ENCODE measurements around the gene SLC35F5.

The SLC35F5 gene

DNA sequence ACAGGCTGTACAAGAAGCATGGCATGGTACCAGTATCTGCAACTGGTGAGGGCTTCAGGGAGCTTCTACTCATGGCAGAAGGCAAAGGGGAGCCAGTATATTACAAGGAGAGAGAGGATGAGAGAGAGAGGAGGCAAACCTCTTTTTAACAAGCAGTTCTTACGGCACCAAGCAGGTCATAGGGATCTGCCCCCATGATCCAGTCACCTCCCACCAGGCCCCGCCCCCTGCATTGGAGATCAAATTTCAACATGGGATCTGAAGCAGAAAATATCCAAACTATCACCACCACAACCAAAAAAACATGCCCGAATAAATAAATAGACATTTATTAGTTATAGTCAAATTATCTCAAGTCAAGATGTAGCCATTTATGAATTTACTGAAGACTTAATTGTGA lies 14.5 kb upstream of the SLC35F5 start:
- peak in 1 of 2 experiments; percentile 10 for DNase-seq (ENCODE audit: low read depth in 1 of 2, low spot score in 1 of 2)
- no peak for TF ChIP-seq JUND (IDR thresholded peaks at IDR 0.05; ENCODE audit: low read depth)
- in situ Hi-C loops (cut with HindIII; ENCODE audit: low pct_unique_long_range_greater_than_20kb, low sequenced_read_pairs) = no loop called here

DNA sequence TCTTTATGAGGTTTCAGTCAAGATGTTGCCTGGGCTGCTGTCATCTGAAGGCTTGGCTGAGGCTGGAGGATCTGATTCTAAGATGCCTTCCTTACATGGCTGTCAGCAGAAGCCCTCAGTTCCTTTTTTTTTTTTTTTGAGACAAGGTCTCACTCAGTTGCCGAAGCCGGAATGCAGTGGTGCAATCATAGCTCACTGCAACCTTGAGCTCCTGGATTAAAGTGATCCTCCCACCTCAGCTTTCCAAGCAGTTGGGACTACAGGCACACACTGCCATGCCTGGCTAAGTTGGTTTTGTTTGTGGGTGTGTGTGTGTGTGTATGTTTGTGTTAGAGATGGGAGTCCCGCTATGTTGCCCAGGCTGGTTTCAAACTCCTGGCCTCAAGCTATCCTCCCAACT lies 13.1 kb upstream of the SLC35F5 start:
- DNase-seq (ENCODE audit: low read depth in 1 of 2, low spot score in 1 of 2) = no peak
- no peak for TF ChIP-seq JUND (IDR thresholded peaks at IDR 0.05; ENCODE audit: low read depth)
- in situ Hi-C loops (cut with HindIII; ENCODE audit: low pct_unique_long_range_greater_than_20kb, low sequenced_read_pairs) = no loop called here

DNA sequence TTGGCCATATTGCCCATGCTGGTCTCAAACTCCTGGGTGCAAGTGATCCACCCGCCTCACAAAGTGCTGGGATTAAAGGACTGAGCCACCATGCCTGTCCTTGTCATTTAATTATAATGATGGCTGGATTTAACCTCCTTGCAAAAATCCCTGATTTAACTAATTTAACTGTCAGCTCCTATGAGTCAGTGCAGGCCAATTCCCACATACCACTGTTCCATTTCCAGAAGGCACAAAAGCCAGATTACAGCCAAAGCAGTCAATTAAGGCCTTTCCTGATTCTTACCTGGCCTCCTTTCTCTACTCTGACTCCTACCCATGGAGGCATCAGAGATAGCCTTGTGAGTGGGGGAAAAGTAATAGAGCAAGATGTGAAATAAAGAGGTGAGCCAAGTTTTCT lies 12.3 kb upstream of the SLC35F5 start:
- TF ChIP-seq JUND (IDR thresholded peaks at IDR 0.05; ENCODE audit: low read depth) = no peak
- in situ Hi-C loops (cut with HindIII; ENCODE audit: low pct_unique_long_range_greater_than_20kb, low sequenced_read_pairs) = no loop called here
- DNase-seq (ENCODE audit: low read depth in 1 of 2, low spot score in 1 of 2) = no peak

DNA sequence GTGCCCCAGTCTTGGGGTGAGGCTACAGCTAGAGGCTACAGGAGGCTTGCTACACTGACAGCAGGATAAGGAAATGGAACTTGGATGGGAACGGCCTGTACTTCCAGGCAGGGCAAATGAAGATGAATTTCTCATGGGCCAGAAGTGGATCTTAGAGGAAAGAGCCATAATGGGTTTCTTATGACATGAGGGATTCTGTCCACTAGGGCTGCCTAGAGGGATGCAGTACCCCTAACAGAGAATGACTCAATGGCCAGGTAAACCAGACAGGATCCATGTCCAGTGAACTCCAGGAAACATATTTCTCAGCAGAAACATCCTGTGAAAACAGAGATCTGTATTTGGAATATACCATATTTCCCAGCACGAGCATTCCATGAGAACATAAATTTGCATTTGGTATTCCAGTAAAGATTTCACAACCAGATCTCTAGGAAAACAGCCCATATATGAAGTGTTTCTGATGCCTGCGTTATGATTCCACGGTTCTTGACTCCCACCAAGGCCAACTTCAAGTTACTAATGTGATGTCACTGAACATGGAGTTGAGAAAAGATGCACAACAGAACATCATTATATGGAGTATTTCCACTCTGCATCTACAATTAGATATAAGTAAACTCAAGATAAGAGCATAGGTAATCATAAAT lies 11.5 kb upstream of the SLC35F5 start:
- no peak for TF ChIP-seq JUND (IDR thresholded peaks at IDR 0.05; ENCODE audit: low read depth)
- DNase-seq (ENCODE audit: low read depth in 1 of 2, low spot score in 1 of 2) = no peak
- in situ Hi-C loops (cut with HindIII; ENCODE audit: low pct_unique_long_range_greater_than_20kb, low sequenced_read_pairs) = no loop called here

DNA sequence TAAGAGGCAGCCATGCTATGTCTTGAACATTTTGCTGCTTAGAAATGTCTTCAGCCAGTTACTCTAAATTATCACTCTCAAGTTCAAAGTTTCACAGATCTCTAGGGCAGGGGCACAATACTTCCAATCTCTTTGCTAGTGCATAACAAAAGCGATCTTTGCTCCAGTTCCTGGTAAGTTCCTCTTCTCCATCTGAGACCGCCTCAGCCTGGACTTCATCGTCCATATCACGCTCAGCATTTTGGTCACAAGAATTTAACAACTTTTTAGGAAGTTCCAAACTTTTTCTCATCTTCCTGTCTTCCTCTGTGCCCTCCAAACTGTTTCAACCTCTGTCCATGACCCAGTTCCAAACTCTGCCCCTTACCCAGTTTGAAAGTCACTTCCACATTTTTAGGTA lies 8.8 kb upstream of the SLC35F5 start:
- in situ Hi-C loops (cut with HindIII; ENCODE audit: low pct_unique_long_range_greater_than_20kb, low sequenced_read_pairs) = no loop called here
- DNase-seq (ENCODE audit: low read depth in 1 of 2, low spot score in 1 of 2) = no peak
- TF ChIP-seq JUND (IDR thresholded peaks at IDR 0.05; ENCODE audit: low read depth) = no peak

DNA sequence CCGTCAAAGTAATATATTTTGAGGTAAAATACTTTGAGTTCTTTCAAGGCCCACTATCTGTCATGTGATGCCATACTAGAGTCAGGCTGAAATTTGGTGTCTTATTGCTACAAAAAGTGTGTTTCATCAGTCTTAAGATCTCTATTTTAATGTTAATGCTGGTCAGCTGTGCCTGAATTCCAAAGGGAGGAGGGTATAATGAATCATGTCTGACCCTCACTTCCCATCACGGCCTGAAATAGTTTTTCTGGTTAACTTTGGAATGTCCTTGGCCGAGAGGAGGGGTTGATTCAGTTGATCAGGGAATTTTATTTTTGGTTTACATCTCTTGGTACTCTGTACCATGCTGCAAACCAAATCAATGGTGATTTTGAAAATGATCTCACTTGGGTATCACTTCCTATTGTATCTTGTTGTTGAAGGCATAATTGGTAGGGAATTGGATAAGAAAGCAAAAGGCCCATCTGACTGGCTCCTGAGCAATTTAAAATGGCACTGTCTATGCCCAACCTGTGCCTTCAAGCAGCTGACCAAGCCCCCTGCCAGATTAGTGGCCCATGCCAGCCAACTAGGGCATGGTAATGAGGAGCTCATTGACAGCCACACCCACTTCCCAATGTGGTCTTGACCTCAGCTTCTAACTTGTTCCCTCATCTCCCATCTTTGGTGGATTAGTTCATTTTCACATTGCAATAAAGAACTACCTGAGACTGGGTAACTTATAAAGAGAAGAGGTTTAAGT lies 6.1 kb upstream of the SLC35F5 start:
- in situ Hi-C loops (cut with HindIII; ENCODE audit: low pct_unique_long_range_greater_than_20kb, low sequenced_read_pairs) = no loop called here
- no peak for TF ChIP-seq JUND (IDR thresholded peaks at IDR 0.05; ENCODE audit: low read depth)
- no peak for DNase-seq (ENCODE audit: low read depth in 1 of 2, low spot score in 1 of 2)

DNA sequence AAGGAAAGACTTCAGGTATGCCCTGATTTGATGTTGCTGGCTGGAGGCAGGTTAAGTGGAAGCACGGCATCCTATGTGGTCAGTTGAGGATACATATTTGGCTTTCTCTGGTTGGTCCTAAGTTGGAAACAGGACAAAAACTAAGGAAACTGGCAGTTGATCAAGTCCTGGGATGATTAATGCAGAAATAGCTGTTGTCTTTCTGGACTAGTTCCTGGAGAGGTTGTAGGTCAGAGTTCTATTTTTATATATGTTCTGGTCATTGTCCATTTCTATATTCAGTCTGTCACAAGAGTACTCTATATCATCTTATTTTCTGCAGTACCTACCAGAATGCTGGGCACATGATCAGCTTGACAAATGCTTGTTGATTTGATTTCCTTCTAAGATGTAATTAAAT lies 4.0 kb upstream of the SLC35F5 start:
- in situ Hi-C loops (cut with HindIII; ENCODE audit: low pct_unique_long_range_greater_than_20kb, low sequenced_read_pairs) = no loop called here
- no peak for TF ChIP-seq JUND (IDR thresholded peaks at IDR 0.05; ENCODE audit: low read depth)
- no peak for DNase-seq (ENCODE audit: low read depth in 1 of 2, low spot score in 1 of 2)

DNA sequence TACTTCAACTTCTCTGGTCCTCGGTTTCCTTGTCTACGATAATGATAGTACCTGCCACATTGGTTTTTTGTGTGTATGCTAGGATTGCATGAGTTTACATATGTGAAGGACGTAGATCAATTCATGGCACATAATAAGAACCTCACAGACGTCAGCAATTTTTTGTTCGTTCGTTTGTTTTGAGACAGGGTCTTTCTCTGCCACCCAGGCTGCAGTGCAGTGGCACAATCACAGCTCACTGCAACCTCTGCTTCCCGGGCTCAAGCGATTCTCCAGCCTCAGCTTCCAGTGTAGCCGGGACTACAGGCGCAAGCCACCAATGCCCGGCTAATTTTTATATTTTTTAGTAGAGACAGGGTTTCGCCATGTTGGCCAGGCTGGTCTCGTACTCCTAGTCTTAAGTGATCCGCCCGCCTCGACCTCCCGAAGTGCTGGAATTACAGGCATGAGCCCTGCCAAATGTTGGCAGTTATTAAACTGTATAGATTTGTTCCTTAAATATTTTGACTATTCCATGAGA lies 756 bp upstream of the SLC35F5 start:
- in situ Hi-C loops (cut with HindIII; ENCODE audit: low pct_unique_long_range_greater_than_20kb, low sequenced_read_pairs) = no loop called here
- no peak for TF ChIP-seq JUND (IDR thresholded peaks at IDR 0.05; ENCODE audit: low read depth)
- DNase-seq (ENCODE audit: low read depth in 1 of 2, low spot score in 1 of 2) = no peak

DNA sequence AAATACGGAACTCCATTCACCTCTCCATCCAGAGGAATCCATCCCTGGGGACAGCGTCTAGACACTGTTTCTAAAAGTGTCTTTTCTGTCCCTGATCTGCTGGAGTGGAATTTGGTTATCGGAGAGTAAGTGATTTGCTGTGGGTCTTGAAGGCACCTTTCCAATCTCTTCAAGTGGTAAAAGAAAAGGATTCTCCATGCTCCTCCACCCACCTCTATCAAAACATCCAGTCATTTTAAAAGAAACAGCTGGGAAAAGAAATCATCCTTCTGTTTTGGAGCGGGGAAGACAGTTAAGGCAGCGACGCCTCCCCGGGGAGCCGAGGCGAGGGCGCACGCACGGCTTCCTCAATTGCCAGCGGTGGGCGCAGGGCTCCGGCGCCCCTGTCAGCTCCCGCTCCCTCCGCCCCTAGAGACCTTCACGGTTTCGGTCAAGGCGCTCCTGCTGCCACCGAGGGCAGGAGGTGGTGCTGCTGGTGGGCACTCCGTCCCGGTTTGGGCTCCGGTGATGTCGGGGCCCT lies 547 bp downstream of the SLC35F5 start:
- in situ Hi-C loops (cut with HindIII; ENCODE audit: low pct_unique_long_range_greater_than_20kb, low sequenced_read_pairs) = no loop called here
- TF ChIP-seq JUND (IDR thresholded peaks at IDR 0.05; ENCODE audit: low read depth) = no peak
- DNase-seq (ENCODE audit: low read depth in 1 of 2, low spot score in 1 of 2) = no peak

DNA sequence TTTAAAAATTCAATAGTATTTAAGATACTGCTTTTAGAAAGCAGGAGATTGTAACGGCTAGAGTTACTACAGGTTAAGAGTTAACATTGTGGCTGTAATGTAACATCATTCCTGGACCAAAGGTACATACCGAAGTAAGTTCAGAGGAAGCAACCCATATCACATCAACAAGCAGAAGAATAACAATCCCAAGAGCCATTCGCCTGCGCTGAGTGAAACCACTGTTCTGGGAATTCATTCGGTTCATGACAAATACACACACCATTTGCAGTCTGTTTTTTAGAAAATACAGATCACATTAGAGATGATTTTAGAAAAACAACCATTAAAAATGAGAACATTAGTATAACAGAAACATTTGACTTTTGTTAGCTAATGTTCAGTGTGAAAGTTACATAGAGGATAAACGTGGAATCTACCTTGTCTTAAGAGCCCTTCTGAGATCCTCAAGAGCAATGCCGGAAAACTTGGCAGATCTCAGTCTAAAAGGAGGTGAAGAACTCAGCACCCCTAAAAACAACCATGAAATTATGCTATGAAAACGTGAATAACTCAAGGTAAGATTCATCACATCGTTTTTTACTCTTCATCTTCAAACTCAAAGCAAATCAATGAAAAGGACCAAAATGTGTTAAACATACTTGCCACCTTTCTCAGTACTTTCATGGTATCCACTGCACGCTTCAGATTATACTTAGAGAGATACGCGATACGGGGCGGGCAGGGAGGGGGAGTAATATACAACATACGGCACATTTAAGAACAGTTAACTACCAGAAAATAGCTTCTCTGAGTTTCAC lies 1.2 kb downstream of the SLC35F5 start:
- no peak for TF ChIP-seq JUND (IDR thresholded peaks at IDR 0.05; ENCODE audit: low read depth)
- DNase-seq (ENCODE audit: low read depth in 1 of 2, low spot score in 1 of 2) = no peak
- in situ Hi-C loops (cut with HindIII; ENCODE audit: low pct_unique_long_range_greater_than_20kb, low sequenced_read_pairs) = no loop called here

DNA sequence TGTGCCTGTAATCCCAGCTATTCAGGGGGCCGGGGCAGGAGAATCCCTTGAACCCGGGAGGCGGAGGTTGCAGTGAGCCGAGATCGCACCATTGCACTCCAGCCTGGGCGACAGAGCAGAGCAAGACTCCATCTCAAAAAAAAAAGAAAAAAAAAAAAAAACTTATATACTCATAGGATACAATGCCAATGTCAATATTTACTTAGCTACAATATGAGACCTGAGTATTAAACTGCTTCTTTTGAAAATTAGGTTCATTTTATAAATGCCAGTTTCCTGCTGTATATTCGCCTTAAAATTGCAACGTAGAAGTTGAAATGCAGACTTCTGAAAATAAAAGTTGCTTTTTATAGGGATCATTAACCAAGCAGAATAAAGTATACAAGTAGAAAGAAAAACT lies 2.3 kb downstream of the SLC35F5 start:
- in situ Hi-C loops (cut with HindIII; ENCODE audit: low pct_unique_long_range_greater_than_20kb, low sequenced_read_pairs) = no loop called here
- no peak for DNase-seq (ENCODE audit: low read depth in 1 of 2, low spot score in 1 of 2)
- no peak for TF ChIP-seq JUND (IDR thresholded peaks at IDR 0.05; ENCODE audit: low read depth)

DNA sequence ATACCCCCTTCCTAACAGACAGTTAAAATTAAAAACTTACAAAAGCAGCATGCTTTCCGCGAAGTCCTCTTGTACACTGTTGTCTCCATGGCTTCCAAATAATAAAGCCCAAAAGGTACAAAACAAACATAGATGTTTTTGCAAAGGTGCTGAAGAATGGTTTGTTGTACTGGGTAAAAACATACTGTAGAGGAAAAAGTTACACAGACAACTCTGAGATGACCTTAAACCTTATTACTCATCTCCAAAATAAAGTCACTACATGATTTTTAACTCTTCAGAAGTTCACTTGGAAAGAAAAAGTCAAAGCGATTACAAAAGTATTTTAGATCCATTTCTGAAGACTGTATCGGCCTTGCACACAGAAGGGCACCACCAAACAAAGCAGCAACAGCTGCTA lies 6.1 kb downstream of the SLC35F5 start:
- DNase-seq (ENCODE audit: low read depth in 1 of 2, low spot score in 1 of 2) = no peak
- in situ Hi-C loops (cut with HindIII; ENCODE audit: low pct_unique_long_range_greater_than_20kb, low sequenced_read_pairs) = no loop called here
- TF ChIP-seq JUND (IDR thresholded peaks at IDR 0.05; ENCODE audit: low read depth) = no peak

DNA sequence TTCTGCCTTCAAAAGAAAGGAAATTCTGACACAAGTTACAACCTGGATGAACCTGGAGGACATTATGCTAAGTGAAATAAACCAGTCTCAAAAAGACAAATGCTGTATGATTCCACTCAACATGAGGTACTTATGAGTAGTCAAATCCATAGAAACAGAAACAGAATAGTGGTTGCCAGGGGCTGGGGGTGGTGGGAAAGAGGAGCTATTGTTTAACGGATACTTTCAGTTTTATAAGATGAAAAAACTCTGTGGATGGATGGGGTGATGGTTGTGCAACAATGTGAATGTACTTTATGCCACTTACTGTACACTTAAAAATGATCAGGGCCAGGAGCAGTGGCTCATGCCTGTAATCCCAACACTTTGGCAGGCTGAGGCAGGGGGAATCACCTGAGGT lies 15.4 kb downstream of the SLC35F5 start:
- DNase-seq (ENCODE audit: low read depth in 1 of 2, low spot score in 1 of 2) = no peak
- in situ Hi-C loops (cut with HindIII; ENCODE audit: low pct_unique_long_range_greater_than_20kb, low sequenced_read_pairs) = no loop called here
- TF ChIP-seq JUND (IDR thresholded peaks at IDR 0.05; ENCODE audit: low read depth) = no peak
